ENCODE data around the gene PSD2. TPM values are rescaled to one million over a fixed set of nuclear protein-coding genes. Genes with fewer than 3 reads are reported as not detected.

PSD2 gene
- total RNA-seq, 1 experiment from 2014 or later = 0.05 TPM

DNA sequence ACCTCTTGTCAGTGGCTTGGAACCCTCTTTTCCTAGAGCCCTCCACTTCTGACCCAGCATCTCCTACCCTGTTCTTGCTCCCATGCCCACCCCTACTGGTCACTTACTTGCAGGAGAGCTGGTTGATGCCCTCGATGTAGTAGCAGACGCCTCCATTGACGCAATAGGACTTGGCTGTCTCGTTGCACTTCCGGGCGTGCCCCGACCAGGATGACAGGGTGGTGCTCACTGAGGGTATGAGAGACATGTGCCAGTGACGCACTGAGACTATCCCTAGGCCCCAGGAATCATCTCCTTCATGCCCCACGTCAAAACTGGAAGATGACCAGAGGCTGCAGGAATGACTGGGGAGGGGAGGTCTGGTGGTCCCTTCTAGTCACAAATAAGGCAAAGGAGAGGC, 76.0 kb downstream of the PSD2 start:
- ChIA-PET CTCF (no interaction called here), POLR2A (interaction anchor here (0.9 kb wide), 1 partner anchor 9 kb away, joined by 4 read pairs; no protein-coding TSS in a partner anchor)
- no peaks in the 10 kb centered on the region for H3K27me3 ChIP-seq (ENCODE audit: control insufficient read depth, insufficient read depth, low read length)
- TF ChIP-seq, protein P1, sequence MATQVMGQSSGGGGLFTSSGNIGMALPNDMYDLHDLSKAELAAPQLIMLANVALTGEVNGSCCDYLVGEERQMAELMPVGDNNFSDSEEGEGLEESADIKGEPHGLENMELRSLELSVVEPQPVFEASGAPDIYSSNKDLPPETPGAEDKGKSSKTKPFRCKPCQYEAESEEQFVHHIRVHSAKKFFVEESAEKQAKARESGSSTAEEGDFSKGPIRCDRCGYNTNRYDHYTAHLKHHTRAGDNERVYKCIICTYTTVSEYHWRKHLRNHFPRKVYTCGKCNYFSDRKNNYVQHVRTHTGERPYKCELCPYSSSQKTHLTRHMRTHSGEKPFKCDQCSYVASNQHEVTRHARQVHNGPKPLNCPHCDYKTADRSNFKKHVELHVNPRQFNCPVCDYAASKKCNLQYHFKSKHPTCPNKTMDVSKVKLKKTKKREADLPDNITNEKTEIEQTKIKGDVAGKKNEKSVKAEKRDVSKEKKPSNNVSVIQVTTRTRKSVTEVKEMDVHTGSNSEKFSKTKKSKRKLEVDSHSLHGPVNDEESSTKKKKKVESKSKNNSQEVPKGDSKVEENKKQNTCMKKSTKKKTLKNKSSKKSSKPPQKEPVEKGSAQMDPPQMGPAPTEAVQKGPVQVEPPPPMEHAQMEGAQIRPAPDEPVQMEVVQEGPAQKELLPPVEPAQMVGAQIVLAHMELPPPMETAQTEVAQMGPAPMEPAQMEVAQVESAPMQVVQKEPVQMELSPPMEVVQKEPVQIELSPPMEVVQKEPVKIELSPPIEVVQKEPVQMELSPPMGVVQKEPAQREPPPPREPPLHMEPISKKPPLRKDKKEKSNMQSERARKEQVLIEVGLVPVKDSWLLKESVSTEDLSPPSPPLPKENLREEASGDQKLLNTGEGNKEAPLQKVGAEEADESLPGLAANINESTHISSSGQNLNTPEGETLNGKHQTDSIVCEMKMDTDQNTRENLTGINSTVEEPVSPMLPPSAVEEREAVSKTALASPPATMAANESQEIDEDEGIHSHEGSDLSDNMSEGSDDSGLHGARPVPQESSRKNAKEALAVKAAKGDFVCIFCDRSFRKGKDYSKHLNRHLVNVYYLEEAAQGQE (IDR thresholded peaks at IDR 0.05; ENCODE audit: insufficient read depth in 1 of 2, low read depth in 2 of 2, low read length in 1 of 2) = no peak
- TF ChIP-seq TCF7L2 (IDR thresholded peaks at IDR 0.05; ENCODE audit: low read depth, low read length) = no peak
- TF ChIP-seq SIN3A (IDR thresholded peaks at IDR 0.05; ENCODE audit: borderline replicate concordance, insufficient read depth, low read depth, low read length) = no peak
- TF ChIP-seq POLR2AphosphoS5 (IDR thresholded peaks at IDR 0.05; ENCODE audit: low read depth, low read length) = no peak
- TF ChIP-seq, protein P2, sequence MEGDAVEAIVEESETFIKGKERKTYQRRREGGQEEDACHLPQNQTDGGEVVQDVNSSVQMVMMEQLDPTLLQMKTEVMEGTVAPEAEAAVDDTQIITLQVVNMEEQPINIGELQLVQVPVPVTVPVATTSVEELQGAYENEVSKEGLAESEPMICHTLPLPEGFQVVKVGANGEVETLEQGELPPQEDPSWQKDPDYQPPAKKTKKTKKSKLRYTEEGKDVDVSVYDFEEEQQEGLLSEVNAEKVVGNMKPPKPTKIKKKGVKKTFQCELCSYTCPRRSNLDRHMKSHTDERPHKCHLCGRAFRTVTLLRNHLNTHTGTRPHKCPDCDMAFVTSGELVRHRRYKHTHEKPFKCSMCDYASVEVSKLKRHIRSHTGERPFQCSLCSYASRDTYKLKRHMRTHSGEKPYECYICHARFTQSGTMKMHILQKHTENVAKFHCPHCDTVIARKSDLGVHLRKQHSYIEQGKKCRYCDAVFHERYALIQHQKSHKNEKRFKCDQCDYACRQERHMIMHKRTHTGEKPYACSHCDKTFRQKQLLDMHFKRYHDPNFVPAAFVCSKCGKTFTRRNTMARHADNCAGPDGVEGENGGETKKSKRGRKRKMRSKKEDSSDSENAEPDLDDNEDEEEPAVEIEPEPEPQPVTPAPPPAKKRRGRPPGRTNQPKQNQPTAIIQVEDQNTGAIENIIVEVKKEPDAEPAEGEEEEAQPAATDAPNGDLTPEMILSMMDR (IDR thresholded peaks at IDR 0.05) = no peak
- BruUV-seq (replicated peaks) = no TSS peak
- no peak overlapping the region for H3K27ac ChIP-seq (ENCODE audit: low read length)
- intact Hi-C loops (cut with micrococcal nuclease; ENCODE audit: unreplicated experiment) (no loop called here), in situ Hi-C loops (cut with HindIII; ENCODE audit: low pct_unique_long_range_greater_than_20kb, low sequenced_read_pairs) (no loop called here)
- ATAC-seq (no peak), DNase-seq (ENCODE audit: low read depth, low spot score) (no peak)
- no peak overlapping the region for H3K4me3 ChIP-seq (ENCODE audit: low read depth in 2 of 2, low read length in 2 of 2)
- H3K9me3 ChIP-seq (ENCODE audit: control insufficient read depth, insufficient read depth, low read depth, low read length) = no peaks in the 10 kb centered on the region
- H3K36me3 ChIP-seq (ENCODE audit: control insufficient read depth, insufficient read depth, low read length) = no peaks in the 10 kb centered on the region
- H3K4me1 ChIP-seq (ENCODE audit: control insufficient read depth, insufficient read depth, low read length) = no peaks in the 10 kb centered on the region

DNA sequence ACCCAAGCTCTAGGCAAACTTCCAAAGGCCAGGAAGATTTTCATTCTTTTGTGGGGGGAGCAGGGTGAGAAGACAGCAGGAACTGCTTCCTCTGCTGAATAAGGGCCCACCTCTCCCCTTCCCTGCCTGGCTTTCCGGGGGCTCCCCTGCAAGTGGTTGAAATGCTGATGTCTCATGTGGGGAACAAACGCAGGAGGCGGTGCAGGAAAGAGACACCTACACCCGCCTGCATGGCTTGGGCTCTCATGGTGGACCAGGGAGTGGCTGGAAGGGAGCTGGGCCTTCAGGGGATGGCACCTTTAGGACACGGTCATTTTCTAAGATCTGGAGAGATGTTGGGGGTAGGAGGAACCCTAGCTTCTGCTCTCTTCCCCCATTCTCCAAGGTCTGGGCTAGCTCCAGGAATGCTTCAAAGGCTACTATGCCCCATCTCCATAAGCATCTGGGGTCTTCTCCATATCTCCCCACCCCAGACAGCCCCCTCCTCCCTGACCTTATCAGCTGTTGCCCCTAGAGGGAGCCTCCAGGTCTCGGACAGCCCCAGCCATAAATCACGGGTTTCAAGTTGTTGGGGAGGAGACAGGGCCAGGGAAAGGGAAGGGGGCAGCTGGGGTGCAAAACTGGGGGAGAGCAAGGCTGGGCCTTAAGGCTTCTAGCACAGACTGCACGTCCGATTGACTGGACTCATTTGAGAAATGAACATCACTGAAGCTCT, 76.6 kb downstream of the PSD2 start:
- no peaks in the 10 kb centered on the region for H3K27me3 ChIP-seq (ENCODE audit: control insufficient read depth, insufficient read depth, low read length)
- POLR2A ChIA-PET = interaction anchor here (0.9 kb wide), 1 partner anchor 8 kb away, joined by 4 read pairs; no protein-coding TSS in a partner anchor
- in situ Hi-C loops (cut with HindIII; ENCODE audit: low pct_unique_long_range_greater_than_20kb, low sequenced_read_pairs) = no loop called here
- TF ChIP-seq, protein P2 (IDR thresholded peaks at IDR 0.05) = no peak; the same call in 1 of the 2 replicates
- TF ChIP-seq, protein P1 (IDR thresholded peaks at IDR 0.05; ENCODE audit: insufficient read depth in 1 of 2, low read depth in 2 of 2, low read length in 1 of 2) = no peak
- TF ChIP-seq SIN3A (IDR thresholded peaks at IDR 0.05; ENCODE audit: borderline replicate concordance, insufficient read depth, low read depth, low read length) (no peak), TCF7L2 (IDR thresholded peaks at IDR 0.05; ENCODE audit: low read depth, low read length) (no peak), POLR2AphosphoS5 (IDR thresholded peaks at IDR 0.05; ENCODE audit: low read depth, low read length) (no peak)
- H3K4me1 ChIP-seq (ENCODE audit: control insufficient read depth, insufficient read depth, low read length) = no peaks in the 10 kb centered on the region
- intact Hi-C loops (cut with micrococcal nuclease; ENCODE audit: unreplicated experiment) = no loop called here
- CTCF ChIA-PET = no interaction called here
- DNase-seq (ENCODE audit: low read depth, low spot score) (no peak), ATAC-seq (no peak)
- H3K9me3 ChIP-seq (ENCODE audit: control insufficient read depth, insufficient read depth, low read depth, low read length) = no peaks in the 10 kb centered on the region
- H3K36me3 ChIP-seq (ENCODE audit: control insufficient read depth, insufficient read depth, low read length) = no peaks in the 10 kb centered on the region
- no TSS peak for BruUV-seq (replicated peaks)
- no peak overlapping the region for H3K27ac ChIP-seq (ENCODE audit: low read length)
- no peak overlapping the region for H3K4me3 ChIP-seq (ENCODE audit: low read depth in 2 of 2, low read length in 2 of 2)
